ENCODE data around the gene TUBG2. TPM values are rescaled to one million over a fixed set of nuclear protein-coding genes. Genes with fewer than 3 reads are reported as not detected.

TUBG2 gene
- polyA plus RNA-seq, 1 of the 3 experiments (the other 2 are of a cell fraction): 33.9 TPM

DNA sequence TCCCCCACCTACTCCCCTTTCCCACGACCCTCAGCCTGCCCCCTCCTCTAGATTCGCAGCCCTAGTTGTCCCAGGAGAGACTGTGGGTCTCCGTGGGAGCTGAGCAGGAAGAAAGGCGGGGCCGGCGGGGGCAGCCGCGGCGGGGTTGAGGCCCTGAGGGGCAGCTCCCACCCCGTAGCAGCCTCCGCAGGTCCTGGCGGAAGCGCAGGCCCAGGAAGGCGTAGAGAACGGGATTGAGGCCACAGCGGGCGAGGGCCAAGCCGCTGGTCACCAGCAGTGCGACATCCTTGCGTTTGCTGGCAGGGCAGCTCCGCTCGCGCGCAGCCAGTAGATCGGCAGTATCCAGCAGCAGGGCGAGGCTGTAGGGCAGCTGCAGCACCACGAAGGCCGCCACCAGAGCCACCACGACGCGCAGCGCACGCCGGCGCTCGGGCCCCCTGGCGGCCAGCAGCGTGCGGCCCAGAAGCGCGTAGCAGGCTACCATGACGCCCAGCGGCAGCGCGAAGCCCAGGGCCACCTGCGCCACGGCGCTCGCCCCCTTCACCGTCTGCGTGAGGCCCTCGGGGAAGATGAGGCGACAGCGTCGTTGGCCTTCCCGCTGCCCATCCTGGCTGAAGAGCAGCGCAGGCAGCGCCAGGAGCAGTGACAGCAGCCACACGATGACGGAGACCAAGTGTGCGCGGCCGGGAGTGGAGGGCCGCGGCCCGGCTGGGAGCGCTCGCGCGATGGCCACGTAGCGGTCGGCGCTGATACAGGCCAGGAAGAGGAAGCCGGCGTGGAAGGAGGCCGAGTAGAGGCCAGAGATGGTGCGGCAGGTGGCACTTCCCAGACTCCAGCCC lies 20.6 kb downstream of the TUBG2 start:
- Histone ChIP-seq H3K4me2 (peak overlapping the region; percentile 90), H3K27ac (ENCODE audit: low read depth in 2 of 2, low read length in 1 of 2) (peak overlapping the region; percentile 87 to 99), H3K4me3 (ENCODE audit: low read depth in 2 of 2, low read length in 1 of 2) (peak overlapping the region; percentile 28 to 50), H3K27me3 (ENCODE audit: insufficient read depth) (no peaks in the 10 kb centered on the region), H2AFZ (ENCODE audit: low read depth) (peak overlapping the region; percentile 84), H3K9ac (peak overlapping the region; percentile 78), H3F3A (replicated peaks; ENCODE audit: insufficient read depth) (peaks cover 33% of the 10 kb centered on the region), H3K36me3 (replicated peaks in 1 of 2; ENCODE audit: control insufficient read depth in 1 of 2, insufficient read depth in 2 of 2, low read length in 1 of 2) (no peaks in the 10 kb centered on the region), H3K4me1 (ENCODE audit: control insufficient read depth in 1 of 2, insufficient read depth in 2 of 2, low read depth in 1 of 2, low read length in 1 of 2) (peaks cover 11 to 51% of the 10 kb centered on the region in 2 experiments), H4K20me1 (ENCODE audit: insufficient read depth) (peaks cover 13% of the 10 kb centered on the region), H3K79me2 (ENCODE audit: insufficient read depth) (peaks cover 23% of the 10 kb centered on the region), H3K9me2 (no peaks in the 10 kb centered on the region), H3K9me3 (no peaks in the 10 kb centered on the region)
- CTCF ChIA-PET: interaction anchor here (0.6 to 8.9 kb wide), 39 partner anchors 9 to 145 kb away, joined by 3 to 221 read pairs (median 4); partner anchors contain the start of genes BECN1, COASY, MLX and NAGLU
- POLR2A ChIA-PET: interaction anchor here (0.6 to 6.0 kb wide), 8 partner anchors 22 to 102 kb away, joined by 3 to 63 read pairs (median 3); partner anchors contain the start of genes PSMC3IP, RETREG3 and TUBG1
- 42% methylated on average over 44 of the region's 78 CpGs for WGBS (ENCODE audit: low lambda C conversion rate)
- DNase-seq: peak; percentile 86
- TF ChIP-seq ZBTB33 (IDR thresholded peaks at IDR 0.05; ENCODE audit: borderline replicate concordance, low read depth) (no peak), JUND (IDR thresholded peaks at IDR 0.05) (no peak), YY1 (IDR thresholded peaks at IDR 0.05; ENCODE audit: low read depth) (0 out of 2 replicates have a peak, but pooled peaks have one; percentile 49), MEF2A (IDR thresholded peaks at IDR 0.05; ENCODE audit: borderline replicate concordance, low read depth) (no peak), GABPA (IDR thresholded peaks at IDR 0.05; ENCODE audit: low read depth) (no peak), TAF1 (IDR thresholded peaks at IDR 0.05; ENCODE audit: borderline replicate concordance, low read depth, low read length) (no peak), TCF12 (IDR thresholded peaks at IDR 0.05) (no peak; the same call in 1 of the 2 replicates), FOSL2 (IDR thresholded peaks at IDR 0.05; ENCODE audit: borderline replicate concordance, low read depth) (no peak), MXI1 (IDR thresholded peaks at IDR 0.05; ENCODE audit: low read depth, low read length) (peak; percentile 80), RFX5 (IDR thresholded peaks at IDR 0.05; ENCODE audit: low read length) (no peak), CHD2 (IDR thresholded peaks at IDR 0.05; ENCODE audit: low read length, partially characterized antibody) (no peak), NRF1 (IDR thresholded peaks at IDR 0.05; ENCODE audit: low read depth, low read length) (no peak), POLR2AphosphoS5 (IDR thresholded peaks at IDR 0.05; ENCODE audit: low read depth, low read length) (no peak), USF2 (IDR thresholded peaks at IDR 0.05; ENCODE audit: borderline replicate concordance, low read depth, low read length) (no peak), FOXJ3 (CRISPR knock-in tag; IDR thresholded peaks at IDR 0.05) (no peak), NFIC (IDR thresholded peaks at IDR 0.05; ENCODE audit: borderline replicate concordance) (no peak), RAD21 (IDR thresholded peaks at IDR 0.05; ENCODE audit: low read length) (peak; percentile 70), SMC3 (IDR thresholded peaks at IDR 0.05; ENCODE audit: low read depth, low read length) (peak; percentile 86), FOXM1 (IDR thresholded peaks at IDR 0.05; ENCODE audit: low read depth) (no peak), EZH2phosphoT487 (IDR thresholded peaks at IDR 0.05; ENCODE audit: borderline replicate concordance, low read depth) (no peak), RXRA (IDR thresholded peaks at IDR 0.05; ENCODE audit: borderline replicate concordance, low read depth) (no peak), CTCF (IDR thresholded peaks at IDR 0.05) (peak; percentile 74), SIN3A (IDR thresholded peaks at IDR 0.05; ENCODE audit: borderline replicate concordance, low read depth, low read length) (no peak; the same call in 1 of the 2 replicates)
- TF ChIP-seq, protein P1, sequence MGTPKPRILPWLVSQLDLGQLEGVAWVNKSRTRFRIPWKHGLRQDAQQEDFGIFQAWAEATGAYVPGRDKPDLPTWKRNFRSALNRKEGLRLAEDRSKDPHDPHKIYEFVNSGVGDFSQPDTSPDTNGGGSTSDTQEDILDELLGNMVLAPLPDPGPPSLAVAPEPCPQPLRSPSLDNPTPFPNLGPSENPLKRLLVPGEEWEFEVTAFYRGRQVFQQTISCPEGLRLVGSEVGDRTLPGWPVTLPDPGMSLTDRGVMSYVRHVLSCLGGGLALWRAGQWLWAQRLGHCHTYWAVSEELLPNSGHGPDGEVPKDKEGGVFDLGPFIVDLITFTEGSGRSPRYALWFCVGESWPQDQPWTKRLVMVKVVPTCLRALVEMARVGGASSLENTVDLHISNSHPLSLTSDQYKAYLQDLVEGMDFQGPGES (IDR thresholded peaks at IDR 0.05; ENCODE audit: low read depth, low read length): no peak
- TF ChIP-seq, protein P2, sequence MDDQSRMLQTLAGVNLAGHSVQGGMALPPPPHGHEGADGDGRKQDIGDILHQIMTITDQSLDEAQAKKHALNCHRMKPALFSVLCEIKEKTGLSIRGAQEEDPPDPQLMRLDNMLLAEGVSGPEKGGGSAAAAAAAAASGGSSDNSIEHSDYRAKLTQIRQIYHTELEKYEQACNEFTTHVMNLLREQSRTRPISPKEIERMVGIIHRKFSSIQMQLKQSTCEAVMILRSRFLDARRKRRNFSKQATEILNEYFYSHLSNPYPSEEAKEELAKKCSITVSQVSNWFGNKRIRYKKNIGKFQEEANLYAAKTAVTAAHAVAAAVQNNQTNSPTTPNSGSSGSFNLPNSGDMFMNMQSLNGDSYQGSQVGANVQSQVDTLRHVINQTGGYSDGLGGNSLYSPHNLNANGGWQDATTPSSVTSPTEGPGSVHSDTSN (IDR thresholded peaks at IDR 0.05): no peak

All from SK-N-SH (cell line).